ENCODE measurements around the gene TRA2B.
"Not testable (repeated sequence)": the region's sequence is repeated elsewhere in the genome, so short reads cannot be mapped to it uniquely, and the experiment has no call there.

TRA2B gene

DNA sequence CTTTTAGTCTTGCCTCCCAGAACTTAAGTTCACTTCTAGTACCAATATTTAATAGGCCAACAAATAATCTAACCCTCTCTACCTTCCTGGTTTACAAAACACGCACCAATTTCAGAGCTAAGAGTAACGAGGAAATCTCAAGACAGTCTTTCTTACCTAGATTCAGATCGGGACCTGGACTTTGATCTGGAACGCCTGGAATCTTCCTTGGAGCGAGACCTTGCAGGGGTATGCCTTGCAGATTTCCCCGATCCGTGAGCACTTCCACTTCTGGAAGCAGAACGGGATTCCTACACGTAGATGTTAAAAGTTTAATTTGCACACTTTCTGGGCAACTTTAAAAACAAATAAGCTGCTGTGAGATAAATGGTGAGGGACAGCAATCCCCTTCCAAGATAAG is 11.4 kb downstream of the TRA2B start:
- no peak for DNase-seq

DNA sequence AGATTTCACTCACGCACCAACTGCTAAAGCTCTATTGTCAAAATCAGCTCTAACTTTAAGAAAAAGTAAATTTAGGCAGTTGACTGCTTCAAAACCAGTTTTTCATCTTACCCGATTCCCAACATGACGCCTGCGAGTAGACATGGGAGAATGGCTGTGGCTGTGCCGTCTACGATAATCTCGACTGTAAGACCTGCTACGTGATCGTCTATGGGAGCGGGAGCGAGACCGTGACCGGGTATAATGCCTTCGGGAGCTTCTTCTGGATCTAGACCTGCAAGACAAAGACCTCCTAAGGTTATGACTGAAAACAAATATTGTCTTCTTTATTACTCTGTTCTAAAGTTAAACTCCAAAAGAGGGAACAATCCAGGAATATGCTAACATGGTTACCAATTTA is 12.5 kb downstream of the TRA2B start:
- DNase-seq, result no peak

DNA sequence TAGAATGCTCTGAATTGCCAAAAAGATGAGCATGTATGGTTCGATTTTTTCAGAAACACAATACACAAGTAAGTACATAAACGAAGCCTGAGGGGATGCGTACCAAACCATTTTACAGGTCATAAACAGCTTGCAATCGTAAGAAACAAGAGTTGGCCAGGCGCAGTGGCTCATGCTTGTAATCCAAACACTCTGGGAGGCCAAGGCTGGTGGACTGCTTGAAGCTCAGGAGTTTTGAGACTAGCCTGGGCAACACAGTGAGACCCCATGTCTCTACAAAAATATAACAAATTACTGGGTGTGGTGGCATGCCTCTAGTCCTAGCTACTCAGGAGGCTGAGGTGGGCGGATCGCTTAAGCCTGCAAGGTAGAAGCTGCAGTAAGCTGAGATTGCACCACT is 13.4 kb downstream of the TRA2B start:
- DNase-seq, result no peak

DNA sequence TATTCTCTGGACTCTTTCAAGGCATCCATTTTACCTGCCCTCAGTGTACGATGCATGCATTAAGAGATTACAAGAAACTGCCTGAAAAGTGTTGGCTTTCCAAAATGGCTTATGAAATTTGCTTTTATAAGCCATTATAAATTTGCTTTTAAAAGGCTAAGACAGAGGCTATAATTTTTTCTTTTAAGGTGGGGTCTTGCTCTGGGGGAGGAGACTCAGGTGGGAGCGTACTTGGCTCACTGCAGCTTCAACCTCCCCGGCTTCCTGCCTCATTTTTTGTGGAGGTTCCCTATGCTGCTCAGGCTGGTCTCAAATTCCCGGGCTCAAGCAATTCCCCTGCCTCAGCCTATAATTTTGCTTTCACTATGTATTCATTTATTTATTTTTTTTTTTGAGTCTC is 17.6 kb downstream of the TRA2B start:
- DNase-seq, result no peak

DNA sequence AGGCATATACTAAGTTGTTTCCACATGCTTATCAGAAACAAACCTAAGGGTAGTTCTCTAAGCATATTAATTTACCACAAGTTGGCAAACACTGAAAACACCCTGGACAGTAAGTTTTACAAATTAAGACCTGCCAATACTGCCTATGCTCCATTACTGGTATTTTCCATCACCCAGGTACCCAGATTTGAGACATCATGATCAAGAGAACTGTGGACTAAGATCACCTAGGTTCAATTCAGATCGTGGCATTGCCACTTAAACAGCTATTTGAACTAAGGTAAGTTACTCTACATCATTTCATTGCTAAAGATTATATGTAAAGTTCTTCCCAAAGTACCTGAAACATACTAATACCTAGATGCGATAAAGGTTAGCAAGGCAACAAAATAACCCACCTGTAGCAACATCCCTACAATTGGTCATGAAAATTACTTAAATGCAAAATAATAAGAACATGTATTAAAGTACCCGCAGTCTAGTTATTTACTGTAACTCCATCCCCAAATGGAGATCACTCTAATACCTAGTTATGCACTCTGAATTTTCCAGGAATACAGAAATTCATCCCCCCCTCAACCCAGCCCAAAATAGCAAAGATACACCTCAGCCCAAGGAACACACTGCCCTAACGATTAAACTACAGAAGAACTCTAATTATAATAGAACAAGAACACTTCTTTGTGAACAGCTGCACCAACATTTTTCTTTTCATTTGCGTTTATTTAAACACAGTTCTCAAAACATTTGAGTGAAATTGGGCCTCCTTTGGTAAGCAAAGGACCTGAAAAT is 21.6 kb downstream of the TRA2B start:
- no peak for DNase-seq

DNA sequence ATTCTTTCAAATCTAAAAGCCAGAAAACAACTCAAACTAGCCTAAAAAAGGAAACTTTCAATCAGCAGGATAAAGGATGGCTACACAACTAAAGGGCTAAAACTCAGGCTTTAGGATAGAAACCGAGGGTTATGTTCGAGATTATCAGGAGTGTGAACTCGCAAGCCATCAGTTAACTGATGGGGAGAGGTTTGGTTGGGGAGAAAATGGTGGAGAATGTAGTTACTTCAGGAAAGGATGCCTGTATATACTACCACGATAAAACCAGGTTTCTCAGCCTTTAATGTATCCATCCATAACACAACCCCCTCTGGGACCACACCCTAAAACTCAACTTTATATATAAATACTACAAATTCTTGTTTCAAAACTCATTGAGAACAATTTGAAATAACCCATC is 22.2 kb downstream of the TRA2B start:
- DNase-seq, result no peak

DNA sequence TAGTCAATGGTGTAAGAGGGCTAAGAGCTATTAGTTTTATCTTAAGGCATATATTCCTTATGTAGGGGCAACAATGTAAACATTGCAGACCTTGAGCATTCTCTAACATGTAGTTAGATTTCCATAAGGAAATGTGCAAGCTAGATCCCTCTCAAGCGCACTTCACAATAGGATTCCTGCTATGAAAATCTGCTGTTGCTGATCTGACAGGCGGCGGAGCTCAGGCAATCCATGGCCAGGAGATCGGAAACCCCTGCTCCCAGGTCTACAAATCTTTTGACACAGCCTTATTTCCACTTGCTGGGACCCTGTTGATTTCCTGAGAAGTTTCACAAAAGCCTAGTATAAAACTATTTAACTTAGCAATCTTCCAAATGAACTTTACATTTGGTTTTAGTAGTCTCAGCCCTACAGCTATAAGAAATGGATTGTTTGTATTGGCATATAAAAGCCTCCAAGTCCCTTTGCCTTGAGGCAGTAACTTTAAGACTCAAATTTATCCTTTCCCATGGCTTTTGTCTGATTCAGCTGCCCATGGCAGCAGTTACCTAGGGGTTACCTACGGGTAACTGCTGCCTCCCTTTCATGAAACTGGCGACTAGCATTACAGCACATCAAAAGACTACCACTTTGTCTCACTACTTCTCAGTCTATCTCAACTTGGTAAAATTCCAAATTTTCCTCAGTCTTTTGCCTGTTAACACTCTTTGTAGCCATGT is 22.7 kb downstream of the TRA2B start:
- no peak for DNase-seq

DNA sequence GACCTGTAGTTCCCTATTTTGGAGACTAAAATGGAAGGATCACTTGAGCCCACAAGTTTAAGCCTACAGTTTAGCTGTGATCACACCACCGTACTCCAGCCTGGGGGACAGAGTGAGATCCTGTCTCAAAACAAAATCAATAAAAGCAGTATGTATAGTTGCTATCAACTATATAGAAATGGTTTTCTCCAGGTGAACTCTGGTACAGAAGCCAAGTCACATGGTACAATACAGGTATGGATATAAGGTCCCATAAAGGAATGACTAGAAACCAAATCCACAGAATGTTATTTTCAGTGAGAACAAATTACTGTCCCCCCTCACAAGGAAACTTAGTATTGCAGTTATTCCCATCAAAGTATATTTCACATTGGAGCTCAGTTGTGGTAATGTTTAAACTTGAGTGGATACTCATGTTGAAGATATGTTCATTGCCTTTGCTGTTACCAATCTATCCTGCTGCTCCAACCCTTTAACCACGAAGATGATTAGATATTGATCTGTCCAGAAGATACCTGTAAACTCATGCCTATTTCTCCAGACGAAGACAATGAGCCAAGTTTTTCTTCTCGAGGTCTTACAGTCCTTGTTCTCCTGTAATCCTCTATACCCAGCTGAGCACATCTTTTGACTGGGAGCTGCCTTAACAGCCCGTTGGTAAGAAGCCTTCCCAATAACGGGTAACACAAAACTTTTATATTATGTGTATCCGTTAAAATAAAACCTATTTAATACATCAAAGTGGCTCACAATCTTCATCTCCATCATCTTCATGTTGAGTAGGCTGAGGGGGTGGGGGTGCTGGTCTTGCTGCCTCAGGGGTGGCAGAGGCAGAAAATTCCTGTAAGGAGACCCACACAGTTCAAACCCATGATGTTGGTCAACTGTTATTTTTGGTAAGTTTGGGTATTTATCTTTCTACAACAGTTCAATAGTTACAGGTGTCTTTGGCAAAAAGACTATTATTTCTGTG is 24.6 kb downstream of the TRA2B start:
- no peak for DNase-seq

DNA sequence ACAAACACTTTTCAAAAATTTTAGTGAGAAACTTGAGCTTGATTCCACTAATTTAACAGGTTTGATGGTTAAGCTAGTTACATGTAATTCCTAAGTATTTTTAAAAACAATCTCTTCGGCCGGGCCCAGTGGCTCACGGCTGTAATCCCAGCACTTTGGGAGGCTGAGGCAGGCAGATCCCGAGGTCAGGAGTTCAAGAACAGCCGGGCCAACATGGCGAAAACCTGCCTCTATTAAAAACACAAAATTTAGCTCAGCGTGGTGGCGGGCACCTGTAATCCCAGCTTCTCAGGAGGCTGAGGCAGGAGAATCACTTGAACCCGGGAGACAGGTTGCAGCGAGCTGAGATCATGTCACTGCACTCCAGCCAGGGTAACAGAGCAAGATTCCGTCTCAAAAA is 25.3 kb downstream of the TRA2B start:
- no peak for DNase-seq

DNA sequence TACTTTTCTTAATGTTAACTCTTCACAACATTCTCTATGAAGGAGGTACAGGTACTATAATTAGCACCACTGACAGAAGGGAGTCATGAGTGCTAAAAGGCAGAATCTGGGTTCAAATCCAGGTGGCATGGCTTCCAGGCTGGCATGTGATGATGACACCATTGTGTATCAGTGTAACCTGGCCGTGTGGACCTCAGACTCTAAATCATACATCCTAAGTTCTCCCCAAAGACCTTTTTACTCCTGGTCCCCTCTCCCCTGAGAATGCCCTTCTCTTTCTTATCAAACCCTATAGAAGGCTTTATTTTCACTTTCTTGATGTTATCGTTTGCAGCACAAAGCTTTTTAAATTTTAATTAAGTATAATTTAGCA is 26.8 kb downstream of the TRA2B start:
- DNase-seq, result not testable (repeated sequence)

DNA sequence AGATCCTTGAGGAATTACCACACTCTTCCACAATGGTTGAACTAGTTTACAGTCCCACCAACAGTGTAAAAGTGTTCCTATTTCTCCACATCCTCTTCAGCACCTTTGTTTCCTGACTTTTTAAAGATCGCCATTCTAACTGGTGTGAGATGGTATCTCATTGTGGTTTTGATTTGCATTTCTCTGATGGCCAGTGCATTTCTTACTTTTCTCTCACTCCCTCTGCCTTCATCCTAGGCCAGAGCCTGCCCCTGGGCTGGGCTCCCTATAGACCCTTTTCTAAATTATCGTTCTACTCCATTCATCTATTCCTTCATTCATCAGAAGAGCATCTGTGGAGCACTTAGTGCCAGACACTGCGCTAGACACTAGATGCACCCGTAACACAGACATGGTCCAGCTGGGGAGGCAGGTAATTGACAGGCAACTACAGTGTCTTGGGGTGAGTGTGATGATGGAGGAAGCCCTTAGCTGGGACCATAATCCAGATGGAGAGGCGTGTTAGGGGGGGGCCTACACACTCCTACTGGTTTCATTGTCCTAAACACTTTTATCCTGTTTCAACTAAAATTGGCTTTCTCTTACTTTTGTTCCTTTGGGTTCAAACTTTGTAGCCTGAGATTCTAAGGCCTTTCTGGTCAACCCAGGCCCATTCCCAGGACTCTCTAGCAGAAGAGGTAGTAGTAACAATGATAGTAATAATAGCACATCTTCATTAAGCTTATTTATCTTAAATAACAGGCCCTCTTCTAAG is 27.3 kb downstream of the TRA2B start:
- not testable (repeated sequence) for DNase-seq

DNA sequence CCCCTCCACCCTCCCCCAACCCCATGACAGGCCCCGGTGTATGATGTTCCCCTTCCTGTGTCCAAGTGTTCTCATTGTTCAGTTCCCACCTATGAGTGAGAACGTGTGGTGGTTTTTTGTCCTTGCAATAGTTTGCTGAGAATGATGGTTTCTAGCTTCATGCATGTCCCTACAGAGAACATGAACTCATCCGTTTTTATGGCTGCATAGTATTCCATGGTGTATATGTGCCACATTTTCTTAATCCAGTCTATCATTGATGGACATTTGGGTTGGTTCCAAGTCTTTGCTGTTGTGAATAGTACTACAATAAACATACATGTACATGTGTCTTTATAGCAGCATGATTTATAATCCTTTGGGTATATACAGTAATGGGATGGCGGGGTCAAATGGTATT is 27.9 kb downstream of the TRA2B start:
- DNase-seq, result not testable (repeated sequence)

DNA sequence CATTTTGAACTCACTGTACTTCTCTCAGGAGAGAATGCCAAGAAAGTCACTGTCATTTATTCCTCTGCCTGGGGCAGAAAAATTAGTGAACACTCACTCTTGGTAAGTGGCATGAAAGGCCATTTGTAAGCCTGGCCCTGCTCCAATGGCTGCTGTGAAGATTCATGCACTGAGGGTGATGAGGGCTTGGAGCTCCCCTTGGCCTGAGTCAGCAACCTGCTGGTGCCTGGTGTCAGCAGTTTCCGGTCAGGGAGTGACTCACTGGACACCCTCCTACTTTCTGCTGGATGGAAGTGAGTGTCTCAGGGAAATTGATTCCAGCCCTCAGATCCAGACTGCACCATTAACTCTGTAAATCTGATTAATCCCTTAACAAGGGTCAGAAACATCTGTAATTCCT is 37.6 kb downstream of the TRA2B start:
- DNase-seq, result no peak

DNA sequence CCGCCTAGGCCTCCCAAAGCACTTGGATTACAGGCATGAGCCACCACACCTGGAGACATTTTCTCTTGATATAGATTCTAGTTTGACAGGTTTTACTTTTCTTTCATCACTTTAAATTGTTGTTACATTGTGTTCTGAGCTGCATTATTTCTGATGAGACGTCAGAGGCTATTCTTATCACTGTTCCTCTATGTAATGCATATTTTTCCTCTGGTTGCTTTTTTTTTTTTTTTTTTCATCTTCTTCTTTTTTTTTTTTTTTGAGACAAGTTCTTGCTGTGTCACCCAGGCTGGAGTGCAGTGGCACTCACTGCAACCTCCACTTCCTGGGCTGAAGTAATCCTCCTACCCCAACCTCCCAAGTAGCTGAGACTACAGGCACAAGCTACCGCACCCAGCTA is 41.2 kb downstream of the TRA2B start:
- no peak for DNase-seq

DNA sequence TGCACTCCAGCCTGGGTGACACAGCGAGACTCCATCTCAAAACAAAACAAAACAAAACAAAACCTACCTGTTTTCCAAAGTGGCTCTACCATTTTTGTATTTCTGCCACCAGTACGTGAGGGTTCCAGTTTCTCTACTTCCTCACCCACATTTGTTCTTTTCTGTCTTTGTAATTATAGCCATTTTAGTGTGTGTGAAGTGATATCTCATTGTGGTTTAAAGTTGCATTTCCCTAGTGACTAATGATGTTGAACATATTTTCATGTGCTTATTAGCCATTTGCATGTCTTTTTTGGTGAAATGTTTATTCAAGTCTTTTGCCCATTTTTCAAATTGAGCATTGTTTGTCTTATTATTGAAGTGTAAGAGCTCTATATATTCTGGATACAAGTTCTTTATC is 50.7 kb downstream of the TRA2B start:
- DNase-seq, result no peak

DNA sequence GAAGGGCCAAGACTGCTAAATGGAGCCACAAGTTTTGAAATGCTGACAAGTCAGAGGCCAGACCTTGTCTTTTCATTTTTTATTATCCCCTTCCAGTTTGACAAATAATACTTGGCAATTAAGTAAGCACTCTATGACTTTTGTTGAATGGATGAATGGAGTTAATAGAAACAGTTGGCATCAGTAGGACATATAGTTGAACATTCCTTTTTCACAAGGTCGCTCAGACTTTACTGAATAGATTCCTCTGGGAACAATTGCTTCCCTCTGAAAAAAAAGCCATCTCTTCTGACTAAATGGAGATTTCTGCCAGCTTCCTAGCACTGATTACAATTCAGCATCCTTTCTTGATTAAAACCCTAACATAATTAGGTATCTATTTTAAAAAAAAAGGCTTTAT is 53.2 kb downstream of the TRA2B start:
- no peak for DNase-seq

DNA sequence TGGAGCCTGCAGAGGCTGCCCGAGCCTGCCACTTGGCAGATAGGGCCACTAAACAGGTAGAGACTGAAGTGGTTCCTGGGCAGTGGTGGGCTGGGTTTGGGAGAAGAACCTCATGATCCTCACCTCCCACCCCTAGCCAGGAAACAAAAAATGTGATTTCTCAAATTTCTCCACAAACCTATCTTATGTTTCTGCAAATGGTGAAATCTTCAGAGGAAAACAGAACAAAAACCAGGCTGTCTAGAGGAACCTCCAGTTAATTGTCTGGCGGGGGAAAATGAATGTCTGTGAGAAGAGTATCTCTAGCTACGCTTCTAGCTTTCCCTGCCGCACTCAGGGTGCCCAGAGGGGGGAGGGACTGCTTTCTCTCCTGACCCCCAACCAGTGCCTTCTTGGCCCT is 55.9 kb downstream of the TRA2B start:
- DNase-seq, result no peak

DNA sequence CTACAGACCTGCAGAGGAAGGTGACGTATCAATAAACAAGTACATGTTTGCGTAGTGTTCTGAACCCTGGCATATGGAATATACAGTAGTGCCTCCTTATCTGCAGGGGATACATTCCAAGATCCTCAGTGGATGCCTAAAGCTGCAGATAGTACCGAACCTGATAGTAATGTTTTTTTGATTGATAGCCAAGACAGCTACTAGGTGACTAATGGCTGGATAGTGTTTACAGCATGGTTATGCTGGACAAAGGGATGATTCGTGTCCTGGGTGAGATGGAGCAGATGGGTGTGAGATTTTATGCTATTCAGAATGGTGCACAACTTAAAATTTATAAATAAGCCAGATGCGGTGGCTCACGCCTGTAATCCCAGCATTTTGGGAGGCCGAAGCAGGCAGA is 57.2 kb downstream of the TRA2B start:
- DNase-seq, result no peak

DNA sequence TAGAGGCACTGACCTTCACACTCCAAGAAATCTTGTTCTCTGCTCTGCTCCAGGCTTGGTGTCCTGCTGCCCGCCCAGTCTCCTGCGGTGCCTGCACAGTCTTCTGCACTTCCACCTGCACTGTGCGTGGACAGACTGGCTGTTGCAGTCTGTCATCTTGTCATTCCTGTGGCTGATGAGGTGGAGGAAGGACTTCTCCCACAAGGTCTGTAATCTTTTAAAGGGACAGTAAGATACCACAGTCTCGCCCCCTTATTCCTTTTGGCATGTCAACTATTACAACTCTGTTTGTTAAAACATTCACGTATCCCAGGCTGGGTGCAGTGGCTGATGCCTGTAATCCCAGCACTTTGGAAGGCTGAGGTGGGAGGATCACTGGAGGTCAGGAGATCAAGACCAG is 58.9 kb downstream of the TRA2B start:
- no peak for DNase-seq

DNA sequence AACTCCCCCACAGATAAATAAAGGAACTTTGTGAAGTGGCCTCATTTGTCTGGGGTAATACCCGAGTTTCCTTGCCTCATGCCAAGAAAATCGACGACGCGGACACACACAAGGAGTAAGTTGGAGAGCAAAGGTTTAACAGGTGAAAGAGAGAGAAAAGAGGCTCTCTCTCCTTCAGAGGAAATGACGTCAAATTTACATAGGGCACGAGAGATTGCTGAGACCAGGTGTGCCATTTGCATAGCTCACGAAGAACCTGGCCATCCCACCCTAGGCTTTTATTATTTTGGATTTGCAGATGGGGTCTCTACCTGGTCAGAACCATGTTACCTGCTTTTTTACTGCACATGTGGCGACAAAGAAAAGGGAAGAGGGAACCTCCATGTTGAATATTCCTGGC is 63.7 kb downstream of the TRA2B start:
- no peak for DNase-seq

DNA sequence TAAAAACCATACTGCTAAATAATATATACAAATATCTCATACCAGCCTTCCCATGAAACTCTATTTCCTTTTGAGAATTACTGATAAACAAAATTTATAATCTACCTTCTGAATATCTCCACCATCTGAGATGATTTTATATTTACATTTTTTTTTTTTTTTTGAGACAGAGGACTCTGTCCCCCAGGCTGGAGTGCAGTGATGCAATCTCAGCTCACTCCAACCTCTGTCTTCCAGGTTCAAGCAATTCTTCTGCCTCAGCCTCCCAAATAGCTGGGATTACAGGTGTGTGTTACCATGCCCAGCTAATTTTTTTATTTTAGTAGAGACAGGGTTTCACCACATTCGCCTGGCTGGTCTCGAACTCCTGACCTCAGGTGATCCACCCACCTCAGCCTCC is 70.2 kb downstream of the TRA2B start:
- no peak for DNase-seq

DNA sequence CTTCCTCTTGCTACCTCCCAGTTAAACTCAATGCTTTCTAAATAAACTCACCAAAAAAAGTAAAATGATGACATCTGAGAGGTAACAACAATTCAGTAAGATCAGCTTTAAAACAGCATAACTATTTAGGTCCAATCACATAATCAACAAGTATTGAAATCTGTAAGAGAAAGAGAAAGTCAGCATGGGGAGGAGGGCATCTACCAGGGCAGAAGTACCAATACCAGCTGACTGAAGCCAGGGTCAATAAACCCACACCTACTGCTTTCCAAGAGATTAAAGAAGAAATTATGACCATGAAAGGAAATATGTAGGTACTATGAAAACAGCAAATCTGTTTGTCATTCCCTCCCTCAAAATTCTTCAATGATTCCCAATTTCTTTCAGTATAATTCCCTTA is 70.8 kb downstream of the TRA2B start:
- DNase-seq, result no peak

DNA sequence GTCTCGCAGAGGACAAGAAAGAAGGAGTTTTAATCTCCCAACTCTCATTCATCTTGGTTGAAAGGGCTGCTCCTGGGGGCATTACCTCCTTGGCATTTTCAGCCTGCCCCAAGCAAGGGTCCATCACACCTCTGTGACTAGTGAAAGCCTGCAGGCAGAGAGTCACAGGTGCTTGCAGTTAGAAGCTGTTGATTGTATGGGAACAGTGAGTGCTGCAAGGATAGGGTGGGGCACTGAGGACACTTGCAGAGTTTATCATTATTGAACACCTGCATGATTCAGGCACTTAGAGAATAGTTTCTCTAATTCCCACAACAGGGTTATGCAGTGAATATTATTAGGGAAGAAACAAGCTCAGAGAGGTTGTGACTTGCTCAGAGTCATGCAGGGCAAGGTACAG is 71.3 kb downstream of the TRA2B start:
- no peak for DNase-seq

Data from SHP77 treated with DMSO at 0.1 percent for 48 hours (cell line).